CD1c-positive myeloid dendritic cell (primary cell): ENCODE measurements around the gene MEGF6.

Experiments used
- DNase-seq: peaks from one replicate; pipeline ENCODE4 v3.0.0-alpha.2; 2016; ENCODE audit errors: extremely low spot score

Gene MEGF6

DNA sequence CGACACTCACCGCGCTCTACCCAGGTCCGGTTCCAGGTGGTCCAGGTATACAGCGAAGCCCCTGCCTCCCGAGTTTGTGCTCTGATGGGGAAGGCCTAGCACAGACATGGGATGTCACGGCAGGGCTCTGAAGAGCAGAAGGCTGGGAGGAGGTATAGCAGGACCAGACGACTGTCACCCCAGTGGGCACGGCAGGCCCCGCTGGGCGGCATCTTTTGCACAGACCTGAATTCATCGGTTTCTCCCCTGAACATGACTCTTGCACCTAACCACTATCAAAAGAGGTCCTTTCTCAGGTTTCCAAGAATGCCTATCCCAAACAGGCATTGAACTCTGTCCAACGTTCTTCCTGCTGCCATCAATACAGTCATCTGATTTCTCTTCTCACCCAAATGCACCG lies 126.3 kb downstream of the MEGF6 start:
- DNase-seq, result no peak

DNA sequence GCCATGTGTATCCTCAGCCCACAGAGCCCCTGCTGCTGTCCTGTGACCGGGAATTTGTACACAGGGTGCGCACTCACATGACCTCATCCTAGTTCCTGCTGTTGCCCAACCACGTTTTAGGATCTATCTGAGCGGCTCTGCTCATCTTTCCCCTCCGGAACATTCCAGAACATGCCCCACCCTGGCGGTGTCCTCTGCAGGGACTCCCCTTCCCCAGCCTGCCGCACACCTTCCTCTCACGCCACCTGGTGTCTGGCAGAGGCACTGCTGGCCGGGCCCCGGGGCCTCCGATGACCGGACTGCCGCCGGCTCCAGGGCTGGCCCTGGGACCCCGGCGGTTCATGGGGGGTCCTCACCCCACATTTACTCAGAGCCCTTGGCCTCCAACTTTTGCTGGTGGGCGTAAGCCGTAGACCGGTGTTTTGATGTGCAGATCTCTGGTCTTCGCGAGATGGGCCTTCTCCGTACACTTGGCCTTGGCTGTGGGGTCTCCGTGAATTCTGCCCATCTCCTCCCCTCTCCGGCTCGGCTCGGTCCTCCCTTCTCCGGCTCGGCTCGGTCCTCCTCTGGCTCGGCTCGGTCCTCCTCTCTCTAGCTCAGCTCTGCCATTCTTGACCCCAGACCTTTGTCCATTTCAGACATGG lies 127.4 kb downstream of the MEGF6 start:
- peak; percentile 45 for DNase-seq

DNA sequence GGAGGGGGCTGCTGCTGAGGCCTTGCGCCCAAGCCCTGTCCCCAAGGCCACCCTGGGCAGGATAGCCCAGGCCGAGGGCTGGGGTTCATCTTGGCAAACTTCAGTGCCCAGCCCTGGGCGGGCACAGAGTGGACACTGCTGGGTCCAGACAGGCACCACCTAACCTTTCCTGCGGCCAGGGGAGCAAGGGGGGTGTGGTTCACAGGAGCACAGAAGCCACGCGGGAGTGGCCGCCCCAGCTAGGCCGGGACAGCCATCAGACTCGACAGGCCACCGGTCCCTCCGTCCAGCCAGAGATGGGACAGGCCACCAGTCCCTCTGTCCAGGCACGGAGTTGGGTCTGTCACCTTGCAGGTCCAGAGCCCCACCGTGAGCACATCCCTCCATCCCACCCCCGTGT lies 127.9 kb downstream of the MEGF6 start:
- DNase-seq, result no peak

DNA sequence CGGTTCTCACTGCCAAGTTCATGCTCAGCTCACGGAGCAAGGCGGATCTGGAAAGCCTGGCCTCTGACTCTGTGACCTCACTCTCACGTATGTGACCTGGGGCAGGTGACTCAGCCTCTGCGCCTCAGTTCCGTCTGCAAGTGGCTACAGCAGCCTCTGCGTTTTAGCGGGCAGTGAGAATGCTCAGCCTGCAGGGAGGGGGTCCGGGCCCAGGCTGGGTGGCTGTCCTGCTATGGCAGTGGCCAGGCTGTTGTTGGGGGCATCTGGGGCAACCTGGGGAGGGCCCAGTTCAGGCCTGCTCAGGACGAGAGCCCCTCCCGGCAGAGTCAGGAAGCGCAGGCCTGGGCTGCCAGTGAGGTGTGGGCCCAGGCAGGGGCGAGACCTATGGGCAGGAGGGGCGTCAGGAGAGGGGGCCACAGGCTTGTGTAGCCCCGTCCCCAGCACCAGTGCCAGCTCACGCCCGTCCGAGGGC lies 128.9 kb downstream of the MEGF6 start:
- DNase-seq, result no peak

DNA sequence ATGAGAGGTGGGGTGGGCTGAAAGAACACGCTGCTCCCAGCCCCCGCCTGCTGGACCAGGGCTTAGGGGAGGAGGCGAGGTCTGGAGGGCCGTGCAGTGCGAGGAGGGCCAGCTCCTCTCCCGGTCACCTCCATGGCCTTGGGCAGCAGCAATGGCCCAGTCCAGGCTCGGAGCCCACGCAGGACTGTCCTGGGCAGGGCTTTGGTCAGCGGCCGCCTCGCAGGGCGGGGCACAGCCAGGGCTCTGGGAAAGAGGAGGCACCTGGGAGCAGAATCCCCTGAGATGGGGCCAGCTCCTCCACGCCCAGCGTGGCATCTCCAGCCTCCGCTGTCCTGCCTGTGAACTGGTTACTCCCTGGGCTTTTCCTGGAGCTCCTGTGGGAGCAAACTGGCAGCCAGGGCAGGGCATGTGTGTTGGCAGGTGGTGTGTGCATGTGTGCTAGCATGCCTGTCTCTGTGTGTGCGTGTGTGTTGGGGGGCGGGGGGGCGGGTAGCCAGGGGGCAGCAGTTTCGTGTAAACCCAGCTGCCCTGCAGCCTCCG lies 129.4 kb downstream of the MEGF6 start:
- no peak for DNase-seq

DNA sequence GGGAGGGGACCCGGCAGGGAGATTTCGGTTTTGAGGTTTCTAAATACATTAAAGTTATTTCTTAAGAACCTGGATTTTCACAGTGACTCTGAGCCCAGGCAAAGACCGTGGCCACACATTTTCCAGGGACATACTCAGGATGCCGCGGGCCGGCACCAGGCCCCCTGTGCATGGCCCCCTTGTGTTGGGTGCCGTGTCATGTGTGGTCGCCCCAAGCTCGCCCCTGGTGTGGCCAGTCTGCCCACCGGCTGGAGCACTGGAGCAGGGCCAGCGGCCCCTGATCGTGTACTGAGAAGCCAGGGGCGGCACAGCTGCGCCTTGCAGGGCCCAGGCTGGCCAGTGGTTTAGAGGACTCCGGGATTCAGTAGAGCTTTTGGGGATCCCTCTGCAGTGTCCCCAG lies 130.3 kb downstream of the MEGF6 start:
- DNase-seq, result no peak

DNA sequence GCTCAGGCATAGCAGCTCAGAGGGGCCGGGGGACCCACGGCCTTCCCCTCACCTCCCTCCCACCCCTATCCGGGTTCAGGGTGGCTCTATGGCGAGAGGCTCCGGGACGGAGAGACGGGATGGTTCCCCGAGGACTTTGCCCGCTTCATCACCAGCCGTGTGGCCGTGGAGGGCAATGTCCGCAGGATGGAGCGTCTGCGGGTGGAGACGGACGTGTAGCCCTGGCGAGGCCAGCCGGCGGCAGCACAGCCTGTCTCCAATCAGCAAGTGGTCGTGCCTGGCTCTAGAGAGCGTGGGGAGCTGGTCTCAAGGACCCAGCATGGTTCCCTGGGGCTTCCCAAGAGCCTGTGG lies 131.0 kb downstream of the MEGF6 start:
- no peak for DNase-seq

DNA sequence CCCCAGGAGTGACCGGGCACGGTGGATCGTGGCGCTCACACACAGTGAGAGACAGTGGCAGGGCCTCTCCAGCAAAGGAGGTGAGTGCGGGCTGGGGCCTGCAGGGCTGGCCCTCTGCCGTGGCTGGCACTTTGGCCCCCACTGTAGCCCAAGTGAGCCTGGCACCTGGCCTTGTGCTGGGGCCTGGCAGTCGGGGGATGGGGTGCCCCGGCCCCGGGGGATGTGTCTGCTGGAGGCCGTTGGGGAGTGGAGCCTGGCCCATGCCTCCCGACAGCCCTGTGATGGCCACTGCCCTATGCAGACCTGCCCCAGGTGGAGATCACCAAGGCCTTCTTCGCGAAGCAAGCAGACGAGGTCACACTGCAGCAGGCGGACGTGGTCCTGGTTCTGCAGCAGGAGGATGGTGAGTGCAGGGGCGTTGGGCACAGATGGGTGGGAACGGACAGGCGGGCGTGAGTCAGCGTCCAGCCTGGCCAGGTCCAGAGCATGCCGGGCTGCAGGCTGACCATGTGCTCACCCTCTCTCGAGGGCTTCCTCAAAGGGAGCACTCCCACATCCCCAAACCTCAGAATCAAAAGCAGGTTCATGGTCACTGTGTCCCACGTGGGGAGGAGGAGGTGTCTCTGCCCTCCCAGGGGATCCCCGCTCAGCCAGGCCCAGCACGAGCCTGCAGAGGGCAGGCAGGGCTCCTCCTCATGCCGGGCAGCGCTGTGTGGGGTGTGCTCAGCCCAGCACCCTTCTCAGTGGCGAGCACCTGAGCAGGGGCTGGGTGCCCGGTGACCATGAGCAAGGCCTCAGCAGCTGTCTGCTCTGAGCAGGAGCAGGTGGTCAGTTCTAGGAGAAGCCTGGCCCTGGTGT lies 131.6 kb downstream of the MEGF6 start:
- DNase-seq, result no peak

DNA sequence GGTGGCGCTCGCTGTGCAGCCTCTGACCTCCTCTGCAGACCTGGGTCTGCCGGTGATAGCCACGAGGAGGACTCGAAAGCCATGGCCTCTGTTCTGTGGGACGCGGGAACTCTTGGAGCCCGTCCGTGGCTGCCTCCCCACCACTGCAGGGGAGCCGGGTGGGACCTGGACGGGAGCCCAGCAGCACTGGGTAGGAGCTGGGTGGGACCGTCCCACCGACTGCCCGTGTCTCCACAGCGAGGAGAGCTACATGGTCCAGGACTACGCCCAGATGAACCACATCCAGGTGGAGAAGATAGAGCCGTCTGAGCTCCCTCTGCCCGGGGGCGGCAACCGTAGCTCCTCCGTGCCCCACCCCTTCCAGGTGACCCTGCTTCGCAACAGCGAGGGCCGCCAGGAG lies 133.1 kb downstream of the MEGF6 start:
- DNase-seq, result no peak

DNA sequence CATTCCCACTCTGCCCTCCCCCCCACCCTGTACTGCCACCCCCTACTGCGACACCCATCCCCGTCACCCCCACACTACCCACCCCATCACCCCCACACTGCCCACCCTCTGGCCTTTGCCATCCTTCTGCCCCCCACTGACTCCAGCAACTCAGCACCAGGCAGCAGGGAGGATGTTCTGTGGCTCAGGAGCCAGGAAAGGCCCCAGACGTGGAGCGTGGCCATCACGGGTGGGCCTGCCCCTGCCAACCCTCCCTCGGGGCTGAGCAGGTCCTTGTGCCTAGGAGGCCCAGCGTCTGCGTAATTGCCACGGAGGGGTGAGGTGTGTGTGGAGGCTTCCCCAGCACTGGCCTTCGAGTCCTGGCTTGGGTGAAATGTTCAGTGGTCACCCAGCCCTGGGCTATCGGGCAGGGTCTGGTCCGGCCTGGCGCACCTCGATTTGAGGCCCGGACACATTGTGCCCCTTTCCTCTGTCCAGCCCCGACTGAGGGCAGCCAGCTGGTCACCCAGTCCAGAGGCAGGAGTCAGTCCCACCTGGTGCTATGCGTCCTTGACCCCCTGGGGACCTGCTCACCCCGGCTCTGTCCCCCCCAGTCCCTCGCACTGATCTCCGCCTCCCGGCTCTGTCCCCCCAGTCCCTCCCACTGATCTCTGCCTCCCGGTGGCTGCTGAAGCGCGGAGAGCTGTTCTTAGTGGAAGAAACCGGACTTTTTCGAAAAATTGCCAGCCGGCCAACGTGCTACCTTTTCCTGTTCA lies 133.9 kb downstream of the MEGF6 start:
- DNase-seq, result peak; percentile 3

DNA sequence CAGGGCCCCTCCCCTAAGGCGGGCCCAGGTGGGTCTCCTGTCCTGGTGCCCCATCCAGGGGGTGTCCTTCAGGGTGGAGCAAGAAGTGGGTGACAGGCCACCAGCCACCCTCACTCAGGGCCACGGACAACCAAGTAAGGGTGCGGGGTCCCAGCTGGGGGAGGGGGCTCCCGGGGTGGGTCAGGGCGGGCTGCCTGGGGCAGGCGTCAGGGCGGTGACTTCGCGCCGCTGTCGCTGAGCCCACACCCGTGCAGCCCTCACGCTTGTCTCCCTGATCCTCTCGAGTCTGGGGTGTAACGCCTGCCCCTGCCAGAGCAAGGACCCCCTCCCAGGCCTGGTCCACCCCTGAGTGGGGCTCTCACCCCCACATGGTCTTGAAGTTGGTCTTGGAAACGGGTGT lies 134.6 kb downstream of the MEGF6 start:
- no peak for DNase-seq

DNA sequence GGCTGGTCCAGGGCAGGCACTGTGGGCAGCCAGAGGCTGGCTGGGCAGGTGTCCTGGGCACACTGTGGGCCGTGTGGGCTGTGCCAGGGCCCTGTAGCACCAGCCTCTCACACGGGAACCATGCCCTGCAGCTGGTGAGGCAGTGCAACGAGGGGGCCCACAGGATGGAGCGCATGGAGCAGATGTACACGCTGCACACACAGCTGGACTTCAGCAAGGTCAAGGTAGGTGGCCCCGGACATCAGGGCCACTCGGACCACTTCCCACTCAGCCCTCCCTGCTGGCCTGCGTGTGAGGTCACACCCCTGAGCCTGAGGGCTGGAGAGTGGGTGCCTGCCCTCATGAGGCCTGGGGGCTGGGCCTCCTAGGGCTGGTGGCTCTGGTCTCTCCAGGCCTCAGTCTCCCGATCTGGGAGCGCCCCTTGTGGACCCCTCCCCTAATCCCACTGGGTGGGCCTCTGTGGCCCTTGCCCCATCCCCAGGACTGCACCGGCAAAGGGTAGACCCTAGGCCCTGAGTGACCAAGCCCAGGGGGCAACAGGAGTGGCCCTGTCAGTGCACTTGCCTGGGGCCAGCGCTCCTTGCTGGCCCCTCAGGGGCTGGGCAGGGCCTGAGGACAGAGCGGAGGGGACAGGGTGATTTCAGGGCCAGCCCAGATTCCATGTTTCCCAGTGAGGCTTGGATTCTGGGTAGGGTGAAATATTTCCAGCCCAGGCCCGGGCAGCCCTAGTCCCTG lies 135.3 kb downstream of the MEGF6 start:
- no peak for DNase-seq

DNA sequence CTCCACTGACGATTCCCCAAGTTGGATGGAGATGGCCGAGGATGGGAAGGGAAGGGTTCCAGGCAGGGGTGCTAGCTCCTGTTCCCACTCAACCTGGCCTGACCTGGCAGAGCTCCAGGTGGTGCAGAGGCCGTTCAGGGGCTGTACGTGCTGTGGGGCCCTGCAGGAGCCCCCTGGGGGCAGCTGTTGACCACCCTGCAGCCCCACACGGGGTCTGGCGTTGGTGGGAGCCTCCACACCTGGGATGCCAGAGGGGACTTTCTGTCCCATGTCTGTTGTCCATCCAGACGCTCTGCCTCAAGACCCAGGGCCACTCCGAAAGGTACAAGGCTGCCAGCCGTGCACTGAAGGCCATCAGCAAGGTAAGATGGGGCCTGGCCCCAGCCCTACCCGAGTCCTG lies 136.9 kb downstream of the MEGF6 start:
- no peak for DNase-seq

DNA sequence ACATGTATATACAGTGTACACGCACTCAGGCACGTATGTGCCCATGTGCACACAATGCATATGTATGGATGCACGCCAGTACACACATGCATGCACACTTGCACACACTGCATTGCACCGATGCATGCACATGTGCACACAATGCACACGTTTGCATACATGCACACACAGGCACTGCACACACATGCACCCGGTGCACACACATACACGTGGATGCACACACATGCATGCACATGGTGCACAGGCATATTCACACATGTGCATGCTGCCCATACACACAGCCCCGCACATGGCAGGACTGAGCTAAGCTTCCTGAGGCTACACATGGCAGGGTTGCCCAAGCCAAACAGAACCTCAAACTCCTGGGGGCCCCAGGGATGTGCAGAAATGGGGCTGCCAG lies 137.3 kb downstream of the MEGF6 start:
- no peak for DNase-seq

DNA sequence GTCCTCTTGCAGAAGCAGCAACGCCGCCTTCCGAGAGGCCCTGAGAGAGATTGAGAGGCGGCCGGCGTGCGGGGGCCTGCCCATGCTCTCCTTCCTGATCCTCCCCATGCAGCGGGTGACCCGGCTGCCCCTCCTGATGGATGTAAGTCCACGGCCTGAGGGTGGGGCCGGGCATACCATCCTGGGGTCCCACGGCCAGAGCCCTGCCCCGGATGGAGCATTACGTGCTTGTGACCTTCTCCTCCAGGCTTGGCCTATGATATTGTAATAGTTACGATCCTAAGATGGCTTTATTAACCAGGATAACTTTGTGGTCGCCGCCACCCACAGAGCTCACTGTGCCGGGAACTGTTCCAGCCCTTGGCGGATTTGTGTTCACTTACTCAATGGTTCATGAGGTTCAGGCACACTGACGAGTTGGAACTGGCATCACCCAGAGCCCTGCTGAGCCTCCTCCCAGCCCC lies 137.9 kb downstream of the MEGF6 start:
- DNase-seq, result no peak

DNA sequence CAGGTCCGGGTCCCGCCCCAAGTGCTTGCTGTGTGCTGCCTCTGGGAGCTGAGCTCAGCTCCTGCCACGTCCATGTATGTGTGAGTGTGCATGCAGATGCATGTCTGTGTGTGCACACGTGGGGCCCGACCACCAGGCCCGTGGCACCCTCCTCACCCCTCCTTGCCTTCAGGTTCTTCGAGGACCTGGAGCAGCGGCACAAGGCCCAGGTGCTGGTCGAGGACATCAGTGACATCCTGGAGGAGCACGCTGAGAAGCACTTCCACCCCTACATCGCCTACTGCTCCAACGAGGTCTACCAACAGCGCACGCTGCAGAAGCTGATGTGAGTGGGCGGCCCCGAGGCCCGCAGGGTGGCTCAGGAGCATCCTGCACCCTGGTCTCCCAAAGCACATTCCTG lies 138.4 kb downstream of the MEGF6 start:
- no peak for DNase-seq

DNA sequence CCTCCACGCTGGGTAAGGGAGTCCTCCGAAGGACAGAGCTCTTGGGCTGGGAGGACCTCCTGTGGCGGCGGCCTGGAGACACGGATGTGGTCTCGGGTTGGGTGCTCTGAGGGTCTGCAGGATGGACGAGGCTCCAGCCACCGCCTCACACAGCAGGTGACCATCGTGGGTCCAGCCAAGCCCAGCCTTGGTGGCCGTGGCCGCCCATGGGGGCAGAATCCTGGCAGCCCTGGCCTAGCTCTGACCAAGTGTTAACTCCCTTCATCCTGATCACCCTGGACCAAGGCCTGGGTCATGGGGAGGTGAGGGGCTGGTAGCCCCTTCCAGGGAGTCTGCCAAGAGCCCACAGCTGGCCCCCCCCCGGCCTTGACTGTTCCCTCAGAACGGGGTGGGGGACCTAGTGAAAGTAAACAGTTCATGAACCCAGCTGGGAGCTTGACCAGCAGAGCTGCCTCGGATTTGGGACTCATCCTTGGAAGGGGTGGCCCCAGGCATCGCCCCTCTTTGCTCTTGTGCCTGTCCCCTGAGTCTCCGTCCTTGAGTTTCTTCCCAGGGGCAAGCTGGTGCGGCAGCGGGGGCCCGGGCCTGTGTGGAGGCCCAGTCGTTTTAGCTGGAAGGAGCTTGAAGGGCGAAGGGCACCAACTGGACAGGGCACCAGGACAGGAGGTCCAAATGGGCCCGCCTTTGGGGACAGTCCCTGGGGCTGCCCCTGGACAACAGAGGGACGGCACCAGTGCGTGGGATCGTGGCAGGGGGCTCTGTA lies 139.0 kb downstream of the MEGF6 start:
- DNase-seq, result no peak

DNA sequence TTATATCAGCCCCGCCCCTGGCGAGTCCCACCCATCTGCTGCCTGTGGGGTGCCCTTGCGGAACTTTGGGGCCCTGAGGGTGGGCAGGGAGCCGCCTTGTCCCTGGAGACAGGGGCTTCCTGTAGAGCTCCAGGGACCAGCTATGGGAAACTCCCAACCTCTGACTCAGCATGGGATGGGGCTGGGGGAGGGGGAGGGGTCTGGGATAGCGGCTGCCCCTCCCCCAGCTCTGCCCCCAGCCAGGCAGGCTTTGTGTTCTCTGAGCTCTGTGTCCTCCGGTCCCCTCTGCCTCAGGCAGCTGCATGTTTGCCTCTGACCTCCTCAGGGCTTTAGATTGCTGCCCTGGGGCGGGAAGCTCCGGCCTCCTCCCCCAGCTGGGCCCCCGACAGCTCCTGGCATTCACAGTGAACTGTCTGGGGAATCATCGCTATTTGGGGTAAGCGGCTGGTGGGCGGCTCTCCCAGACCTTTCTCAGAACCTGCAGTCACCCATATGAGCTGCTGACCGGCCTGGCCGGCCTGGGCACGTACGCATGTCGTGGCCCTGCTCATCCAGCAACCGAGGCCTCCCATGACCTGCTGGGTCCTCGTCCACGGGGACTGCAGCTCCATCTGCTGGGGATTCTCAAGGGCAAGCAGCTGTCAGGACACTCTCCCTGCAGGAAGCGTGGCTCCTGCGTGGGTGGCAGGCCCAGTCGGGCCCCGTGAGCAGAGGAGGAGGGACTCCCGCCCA lies 139.8 kb downstream of the MEGF6 start:
- DNase-seq, result peak; percentile 44

DNA sequence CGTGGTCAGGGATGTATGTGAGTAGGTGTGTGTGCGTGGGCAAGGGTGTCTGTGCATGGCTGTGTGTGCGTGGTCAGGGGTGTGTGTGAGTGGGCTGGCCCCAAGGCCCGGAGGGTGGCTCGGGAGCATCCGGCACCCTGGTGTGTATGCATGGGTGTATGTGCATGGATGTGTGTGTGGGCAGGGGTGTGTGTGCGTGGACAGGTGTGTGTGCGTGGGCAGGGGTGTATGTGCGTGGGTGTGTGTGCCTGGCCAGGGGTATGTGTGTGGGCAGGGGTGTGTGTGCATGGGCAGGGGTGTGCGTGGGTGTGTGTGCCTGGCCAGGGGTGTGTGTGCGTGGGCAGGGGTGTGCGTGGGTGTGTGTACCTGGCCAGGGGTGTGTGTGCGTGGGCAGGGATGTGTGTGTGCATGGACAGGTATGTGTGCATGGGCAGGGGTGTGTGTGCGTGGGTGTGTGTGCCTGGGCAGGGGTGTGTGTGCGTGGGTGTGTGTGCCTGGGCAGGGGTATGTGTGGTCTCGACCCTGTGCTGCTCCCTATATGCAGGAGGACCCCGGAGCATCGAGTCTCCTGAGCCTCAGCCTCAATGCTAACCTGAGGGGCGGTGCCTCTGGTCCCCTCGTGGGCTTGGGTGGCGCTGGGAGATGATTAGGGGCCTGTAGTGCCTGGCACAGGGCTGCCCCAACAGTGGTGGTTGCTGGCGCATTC lies 140.5 kb downstream of the MEGF6 start:
- DNase-seq, result no peak
